GM12872 (cell line): Measurements from ENCODE around the gene ZFPM1.

Experiments used
- CTCF ChIP-seq: IDR thresholded peaks from 3 replicates; pipeline ENCODE4 v1.5.1; 2011; ENCODE audit warnings: low read depth, mild to moderate bottlenecking, low read length, moderate library complexity; ENCODE audit not compliant: insufficient read depth

ZFPM1 gene

GRCh38 chr16:88575251-88575650 is 122.2 kb downstream of the ZFPM1 start:
- TF ChIP-seq CTCF = no peak

- TF ChIP-seq CTCF = no peak
Measured at GRCh38 chr16:88576307-88576706, 123.2 kb downstream of the ZFPM1 start.

- no peak for TF ChIP-seq CTCF
Measured at GRCh38 chr16:88577166-88577565, 124.1 kb downstream of the ZFPM1 start.

- TF ChIP-seq CTCF = no peak
Measured at GRCh38 chr16:88578446-88579313, 125.6 kb downstream of the ZFPM1 start.

GRCh38 chr16:88580371-88580770 is 127.3 kb downstream of the ZFPM1 start:
- TF ChIP-seq CTCF = no peak

GRCh38 chr16:88581033-88581432 is 128.0 kb downstream of the ZFPM1 start:
- TF ChIP-seq CTCF = no peak

GRCh38 chr16:88582912-88583575 is 130.0 kb downstream of the ZFPM1 start:
- TF ChIP-seq CTCF = no peak
